A549 (cell line): ENCODE results near the gene MGMT. TPM values are rescaled to one million over a fixed set of nuclear protein-coding genes. Genes with fewer than 3 reads are reported as not detected.

Experiments used
- ATAC-seq, 2 experiments: fragments of 200-7000 bp in 1 of 2; fragments of >200 bp in 1 of 2; cut with Nextera tagmentation in 1 of 2; cut with Tn5 transposase in 1 of 2; 3 replicates each; pipeline versions ENCODE4 v1.8.0 to v1.9.1; 2018 to 2020; ENCODE audit warnings: mild to moderate bottlenecking in 1 of 2, moderate library complexity in 1 of 2
- CTCF ChIA-PET: fragments of 300-600 bp; sonication (Branson Sonifier 250); formaldehyde crosslinking; extraction: SDS; loops from one replicate; lab custom pipeline; 2021; ENCODE audit warnings: antibody characterized with exemption, inconsistent platforms; lab: Yijun Ruan, JAX
- POLR2A ChIA-PET: fragments of 350-600 bp; formaldehyde crosslinking; extraction: SDS; loops from one replicate; lab custom pipeline; 2021; ENCODE audit warnings: antibody characterized with exemption, inconsistent platforms; lab: Yijun Ruan, JAX
- DNase-seq, 2 experiments: peaks; one replicate each; pipeline versions ENCODE4 v3.0.0 to v3.0.0-alpha.2; 2011 to 2016; ENCODE audit warnings: low read depth in 1 of 2, low spot score in 1 of 2
- FAIRE-seq: peaks from 2 replicates; lab custom pipeline; 2011; peaks lifted over from hg19 to GRCh38; lab: Jason Lieb, UNC
- H3K27ac ChIP-seq, 2 experiments: fragments of >200 bp; sonication (Bioruptor Twin); formaldehyde crosslinking; 3 replicates each; pipeline ENCODE4 v1.5.1; 2016 to 2017
- H3K4me1 ChIP-seq: fragments of >200 bp; sonication (Bioruptor Twin); formaldehyde crosslinking; 3 replicates; pipeline ENCODE4 v1.6.1; 2016
- H3K4me2 ChIP-seq: fragments of >200 bp; sonication (Bioruptor Twin); formaldehyde crosslinking; 3 replicates; pipeline ENCODE4 v1.6.1; 2016
- H3K4me3 ChIP-seq: fragments of >200 bp; sonication (Bioruptor Twin); formaldehyde crosslinking; 3 replicates; pipeline ENCODE4 v1.5.1; 2016
- H3K9me3 ChIP-seq: fragments of >200 bp; sonication (Bioruptor Twin); formaldehyde crosslinking; 3 replicates; pipeline ENCODE4 v1.6.1; 2016
- CHD2 ChIP-seq: fragments of 150-350 bp; IDR thresholded peaks from 2 replicates; pipeline ENCODE4 v1.6.1; 2014; ENCODE audit warnings: low read length; ENCODE audit not compliant: partially characterized antibody
- CHD4 ChIP-seq: fragments of 200-600 bp; sonication (generic); IDR thresholded peaks from 2 replicates; pipeline ENCODE4 v1.6.1; 2016; ENCODE audit warnings: antibody characterized with exemption, mild to moderate bottlenecking, borderline replicate concordance
- EHMT2 ChIP-seq: fragments of 200-600 bp; sonication (generic); IDR thresholded peaks from 2 replicates; pipeline ENCODE4 v1.6.1; 2016; ENCODE audit warnings: antibody characterized with exemption, low read depth, mild to moderate bottlenecking, moderate library complexity
- EP300 ChIP-seq, 2 experiments: fragments of >200 bp; sonication (Bioruptor Twin); formaldehyde crosslinking; IDR thresholded peaks; 2 replicates in 1 of 2; 3 replicates in 1 of 2; pipeline ENCODE4 v1.6.1; 2016 to 2017
- HDAC2 ChIP-seq: fragments of 200-600 bp; sonication (generic); IDR thresholded peaks from 2 replicates; pipeline ENCODE4 v1.6.1; 2016
- HEYL ChIP-seq: fragments of 250-450 bp; sonication (Bioruptor Pico); IDR thresholded peaks from 2 replicates; pipeline ENCODE4 v1.8.0; 2021; ENCODE audit warnings: mild to moderate bottlenecking, moderate library complexity
- JUN ChIP-seq, 2 experiments: fragments of >200 bp; sonication (Bioruptor Twin); formaldehyde crosslinking; IDR thresholded peaks; 2 replicates in 1 of 2; 3 replicates in 1 of 2; pipeline ENCODE4 v1.6.1; 2016 to 2017
- JUNB ChIP-seq: fragments of >200 bp; sonication (Bioruptor Twin); formaldehyde crosslinking; IDR thresholded peaks from 2 replicates; pipeline ENCODE4 v1.6.1; 2016
- KDM5A ChIP-seq: fragments of 200-600 bp; sonication (generic); IDR thresholded peaks from 2 replicates; pipeline ENCODE4 v1.6.1; 2016; ENCODE audit warnings: antibody characterized with exemption, mild to moderate bottlenecking
- MAFK ChIP-seq: fragments of 450-650 bp; IDR thresholded peaks from 2 replicates; pipeline ENCODE4 v1.6.1; 2014; ENCODE audit not compliant: partially characterized antibody
- POLR2A ChIP-seq: IDR thresholded peaks from 2 replicates; pipeline ENCODE4 v1.6.1; 2012; ENCODE audit warnings: mild to moderate bottlenecking, low read length
- POLR2AphosphoS2 ChIP-seq: conservative IDR thresholded peaks from 2 replicates; pipeline ENCODE4 v1.6.1; 2012; ENCODE audit warnings: low read length, improper control_type of control experiment, inconsistent platforms
- RAD21 ChIP-seq, 2 experiments: fragments of >200 bp in 1 of 2; sonication (Bioruptor Twin) in 1 of 2; formaldehyde crosslinking in 1 of 2; IDR thresholded peaks in 1 of 2; conservative IDR thresholded peaks in 1 of 2; 2 replicates in 1 of 2; 3 replicates in 1 of 2; pipeline ENCODE4 v1.6.1; 2012 to 2018; ENCODE audit warnings: inconsistent platforms in 1 of 2
- RNF2 ChIP-seq: fragments of 200-600 bp; sonication (generic); IDR thresholded peaks from 2 replicates; pipeline ENCODE4 v1.6.1; 2016; ENCODE audit warnings: low read depth, mild to moderate bottlenecking, antibody characterized with exemption, moderate library complexity, borderline replicate concordance
- SMC3 ChIP-seq: fragments of >200 bp; sonication (Bioruptor Twin); formaldehyde crosslinking; IDR thresholded peaks from 3 replicates; pipeline ENCODE4 v1.6.1; 2018; ENCODE audit warnings: inconsistent platforms
- SREBF2 ChIP-seq: fragments of 450-650 bp; IDR thresholded peaks from 2 replicates; pipeline ENCODE4 v1.6.1; 2014; ENCODE audit warnings: mild to moderate bottlenecking, moderate library complexity
- ZC3H11A ChIP-seq: fragments of 450-650 bp; IDR thresholded peaks from 2 replicates; pipeline ENCODE4 v1.6.1; 2014; ENCODE audit warnings: antibody characterized with exemption, mild to moderate bottlenecking
- ZFP36 ChIP-seq: fragments of 450-650 bp; IDR thresholded peaks from 2 replicates; pipeline ENCODE4 v1.6.1; 2014; ENCODE audit warnings: borderline replicate concordance; ENCODE audit not compliant: partially characterized antibody
- WGBS: methylation state at CpG from one replicate; pipeline ENCODE4 v1.1.6; 2017; ENCODE audit errors: missing lambda C conversion rate; 5-methylcytosine and 5-hydroxymethylcytosine counted together
- polyA plus RNA-seq, 4 experiments: library from polyadenylated mRNA; depleted of rRNA in 3 of 4; stranded (reverse); fragments of >200 nt; fragmentation: RNase III in 1 of 4; extraction: RNeasy Plus Mini Kit Qiagen cat#74134 plus additional on column Dnase treatment in 1 of 4; gene quantifications; 2 replicates in 3 of 4; 3 replicates in 1 of 4; pipeline ENCODE4 v1.2.3, GENCODE V29; 2011 to 2017
- TF ChIP-seq, protein P1 (sequence below): IDR thresholded peaks from 2 replicates; pipeline ENCODE4 v1.6.1; 2012
- TF ChIP-seq, protein P2 (sequence below): fragments of 250-450 bp; sonication (Bioruptor Pico); IDR thresholded peaks from 2 replicates; pipeline ENCODE4 v1.5.0; 2020; ENCODE audit warnings: low read depth, mild to moderate bottlenecking, moderate library complexity
- TF ChIP-seq, protein P3 (sequence below): fragments of 200-600 bp; sonication (generic); IDR thresholded peaks from 2 replicates; pipeline ENCODE4 v1.6.1; 2016; ENCODE audit warnings: antibody characterized with exemption, mild to moderate bottlenecking, moderate library complexity
- TF ChIP-seq, protein P4 (sequence below): fragments of 250-450 bp; sonication (Bioruptor Pico); IDR thresholded peaks from 2 replicates; pipeline ENCODE4 v1.5.0; 2021; ENCODE audit warnings: mild to moderate bottlenecking, moderate library complexity, borderline replicate concordance
- TF ChIP-seq, protein P5 (sequence below): IDR thresholded peaks from 2 replicates; pipeline ENCODE4 v1.6.1; 2012; ENCODE audit warnings: low read depth, borderline replicate concordance
- TF ChIP-seq, protein P6 (sequence below): IDR thresholded peaks from 2 replicates; pipeline ENCODE4 v1.6.1; 2012
- TF ChIP-seq, protein P7 (sequence below): fragments of 450-650 bp; IDR thresholded peaks from 2 replicates; pipeline ENCODE4 v1.6.1; 2014; ENCODE audit warnings: antibody characterized with exemption

Gene MGMT
- polyA plus RNA-seq, 2 of the 4 experiments (the other 2 are of a cell fraction): 4.9 to 5.2 TPM

DNA sequence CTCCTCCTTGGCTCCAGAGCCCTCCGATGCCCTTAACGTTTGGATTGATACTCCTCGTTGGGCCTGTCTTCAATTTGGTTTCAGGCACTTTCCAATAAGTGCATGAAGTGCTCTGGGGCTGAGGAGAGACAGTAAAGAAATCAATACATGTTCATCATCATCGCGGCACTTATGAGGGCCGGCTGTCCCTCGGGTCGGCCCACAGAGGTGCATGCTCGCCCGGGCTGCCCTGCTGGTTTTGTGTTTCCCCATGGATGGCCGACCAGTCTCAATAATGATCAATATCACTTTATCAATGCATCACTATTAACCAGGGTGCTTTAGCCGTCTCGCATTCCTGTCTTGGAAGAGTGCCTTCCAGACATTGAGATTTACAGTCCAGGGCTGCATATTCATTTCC is 342.8 kb downstream of the MGMT start:
- no peak for ATAC-seq
- H3K4me3 ChIP-seq: no peak overlapping the region
- no peaks in the 10 kb centered on the region for H3K4me1 ChIP-seq
- H3K9me3 ChIP-seq: no peaks in the 10 kb centered on the region
- 26% methylated on average over 13 of the region's 13 CpGs for WGBS
- CTCF ChIA-PET: no interaction called here
- POLR2A ChIA-PET: no interaction called here
- TF ChIP-seq HEYL (no peak), EHMT2 (no peak), POLR2A (no peak), POLR2AphosphoS2 (no peak), JUN (IDR thresholded peaks at IDR 0.05) (no peak), RAD21 (conservative IDR thresholded peaks at IDR 0.05 in 1 of 2, IDR thresholded peaks at IDR 0.05 in 1 of 2) (no peak)
- TF ChIP-seq, protein P1, sequence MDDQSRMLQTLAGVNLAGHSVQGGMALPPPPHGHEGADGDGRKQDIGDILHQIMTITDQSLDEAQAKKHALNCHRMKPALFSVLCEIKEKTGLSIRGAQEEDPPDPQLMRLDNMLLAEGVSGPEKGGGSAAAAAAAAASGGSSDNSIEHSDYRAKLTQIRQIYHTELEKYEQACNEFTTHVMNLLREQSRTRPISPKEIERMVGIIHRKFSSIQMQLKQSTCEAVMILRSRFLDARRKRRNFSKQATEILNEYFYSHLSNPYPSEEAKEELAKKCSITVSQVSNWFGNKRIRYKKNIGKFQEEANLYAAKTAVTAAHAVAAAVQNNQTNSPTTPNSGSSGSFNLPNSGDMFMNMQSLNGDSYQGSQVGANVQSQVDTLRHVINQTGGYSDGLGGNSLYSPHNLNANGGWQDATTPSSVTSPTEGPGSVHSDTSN: no peak
- TF ChIP-seq, protein P2, sequence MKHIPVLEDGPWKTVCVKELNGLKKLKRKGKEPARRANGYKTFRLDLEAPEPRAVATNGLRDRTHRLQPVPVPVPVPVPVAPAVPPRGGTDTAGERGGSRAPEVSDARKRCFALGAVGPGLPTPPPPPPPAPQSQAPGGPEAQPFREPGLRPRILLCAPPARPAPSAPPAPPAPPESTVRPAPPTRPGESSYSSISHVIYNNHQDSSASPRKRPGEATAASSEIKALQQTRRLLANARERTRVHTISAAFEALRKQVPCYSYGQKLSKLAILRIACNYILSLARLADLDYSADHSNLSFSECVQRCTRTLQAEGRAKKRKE (CRISPR knock-in tag): no peak
- TF ChIP-seq, protein P3, sequence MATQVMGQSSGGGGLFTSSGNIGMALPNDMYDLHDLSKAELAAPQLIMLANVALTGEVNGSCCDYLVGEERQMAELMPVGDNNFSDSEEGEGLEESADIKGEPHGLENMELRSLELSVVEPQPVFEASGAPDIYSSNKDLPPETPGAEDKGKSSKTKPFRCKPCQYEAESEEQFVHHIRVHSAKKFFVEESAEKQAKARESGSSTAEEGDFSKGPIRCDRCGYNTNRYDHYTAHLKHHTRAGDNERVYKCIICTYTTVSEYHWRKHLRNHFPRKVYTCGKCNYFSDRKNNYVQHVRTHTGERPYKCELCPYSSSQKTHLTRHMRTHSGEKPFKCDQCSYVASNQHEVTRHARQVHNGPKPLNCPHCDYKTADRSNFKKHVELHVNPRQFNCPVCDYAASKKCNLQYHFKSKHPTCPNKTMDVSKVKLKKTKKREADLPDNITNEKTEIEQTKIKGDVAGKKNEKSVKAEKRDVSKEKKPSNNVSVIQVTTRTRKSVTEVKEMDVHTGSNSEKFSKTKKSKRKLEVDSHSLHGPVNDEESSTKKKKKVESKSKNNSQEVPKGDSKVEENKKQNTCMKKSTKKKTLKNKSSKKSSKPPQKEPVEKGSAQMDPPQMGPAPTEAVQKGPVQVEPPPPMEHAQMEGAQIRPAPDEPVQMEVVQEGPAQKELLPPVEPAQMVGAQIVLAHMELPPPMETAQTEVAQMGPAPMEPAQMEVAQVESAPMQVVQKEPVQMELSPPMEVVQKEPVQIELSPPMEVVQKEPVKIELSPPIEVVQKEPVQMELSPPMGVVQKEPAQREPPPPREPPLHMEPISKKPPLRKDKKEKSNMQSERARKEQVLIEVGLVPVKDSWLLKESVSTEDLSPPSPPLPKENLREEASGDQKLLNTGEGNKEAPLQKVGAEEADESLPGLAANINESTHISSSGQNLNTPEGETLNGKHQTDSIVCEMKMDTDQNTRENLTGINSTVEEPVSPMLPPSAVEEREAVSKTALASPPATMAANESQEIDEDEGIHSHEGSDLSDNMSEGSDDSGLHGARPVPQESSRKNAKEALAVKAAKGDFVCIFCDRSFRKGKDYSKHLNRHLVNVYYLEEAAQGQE: no peak
- TF ChIP-seq, protein P4, sequence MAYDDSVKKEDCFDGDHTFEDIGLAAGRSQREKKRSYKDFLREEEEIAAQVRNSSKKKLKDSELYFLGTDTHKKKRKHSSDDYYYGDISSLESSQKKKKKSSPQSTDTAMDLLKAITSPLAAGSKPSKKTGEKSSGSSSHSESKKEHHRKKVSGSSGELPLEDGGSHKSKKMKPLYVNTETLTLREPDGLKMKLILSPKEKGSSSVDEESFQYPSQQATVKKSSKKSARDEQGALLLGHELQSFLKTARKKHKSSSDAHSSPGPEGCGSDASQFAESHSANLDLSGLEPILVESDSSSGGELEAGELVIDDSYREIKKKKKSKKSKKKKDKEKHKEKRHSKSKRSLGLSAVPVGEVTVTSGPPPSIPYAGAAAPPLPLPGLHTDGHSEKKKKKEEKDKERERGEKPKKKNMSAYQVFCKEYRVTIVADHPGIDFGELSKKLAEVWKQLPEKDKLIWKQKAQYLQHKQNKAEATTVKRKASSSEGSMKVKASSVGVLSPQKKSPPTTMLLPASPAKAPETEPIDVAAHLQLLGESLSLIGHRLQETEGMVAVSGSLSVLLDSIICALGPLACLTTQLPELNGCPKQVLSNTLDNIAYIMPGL (CRISPR knock-in tag): no peak
- H3K27ac ChIP-seq: no peak overlapping the region
- DNase-seq: no peak
- FAIRE-seq: no peak
- no peak overlapping the region for H3K4me2 ChIP-seq

DNA sequence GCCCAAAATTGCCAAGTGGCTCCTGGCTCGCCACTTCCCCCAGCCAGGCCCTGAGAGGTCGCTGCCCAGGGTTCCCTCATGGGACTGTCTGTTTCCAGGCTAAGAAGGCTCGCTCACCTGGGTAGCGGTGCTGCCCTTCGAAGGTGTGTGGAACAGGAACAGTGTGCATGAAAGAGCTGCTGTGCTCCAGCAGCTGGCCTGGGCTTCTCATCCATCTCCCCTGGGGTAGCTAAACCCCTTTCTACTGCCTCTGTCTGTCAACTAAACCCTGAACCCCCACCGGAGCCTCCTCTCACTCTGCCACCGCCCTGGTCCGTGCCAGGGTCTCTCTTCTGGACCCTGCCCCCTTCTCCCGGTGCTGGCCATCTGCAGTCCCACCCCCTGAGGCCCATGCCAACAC is 344.2 kb downstream of the MGMT start:
- Histone ChIP-seq H3K4me1 (no peaks in the 10 kb centered on the region), H3K4me2 (no peak overlapping the region), H3K9me3 (no peaks in the 10 kb centered on the region), H3K27ac (no peak overlapping the region), H3K4me3 (no peak overlapping the region)
- WGBS: 14% methylated on average over 6 of the region's 9 CpGs
- no peak for DNase-seq
- POLR2A ChIA-PET: no interaction called here
- no peak for TF ChIP-seq ZC3H11A
- no peak for TF ChIP-seq RNF2
- TF ChIP-seq KDM5A: no peak
- TF ChIP-seq EP300 (IDR thresholded peaks at IDR 0.05): no peak
- no peak for TF ChIP-seq CHD4
- no peak for TF ChIP-seq JUNB
- ATAC-seq: no peak
- CTCF ChIA-PET: no interaction called here
- no peak for FAIRE-seq

DNA sequence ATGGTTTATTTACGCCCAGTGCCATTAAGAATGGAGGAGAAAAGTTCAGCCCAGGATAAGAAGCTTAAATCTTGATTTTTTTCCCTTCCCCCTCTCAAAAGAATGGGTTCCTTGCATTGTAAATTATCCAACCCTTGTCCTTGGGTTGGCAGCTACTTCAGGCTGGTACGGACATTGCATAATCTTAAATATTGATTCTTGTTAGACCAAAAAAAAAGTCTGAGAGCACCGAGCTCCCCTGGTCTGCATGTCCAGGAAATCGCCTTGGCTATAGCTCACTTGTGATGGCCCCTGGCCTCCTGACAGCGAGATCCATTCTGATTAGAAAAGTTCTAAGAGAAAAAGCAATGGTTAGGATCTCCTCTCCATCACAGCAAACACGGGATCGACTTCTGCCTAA is 345.4 kb downstream of the MGMT start:
- Histone ChIP-seq H3K4me2 (no peak overlapping the region), H3K27ac (no peak overlapping the region), H3K4me3 (no peak overlapping the region), H3K9me3 (no peaks in the 10 kb centered on the region), H3K4me1 (no peaks in the 10 kb centered on the region)
- no peak for ATAC-seq
- POLR2A ChIA-PET: no interaction called here
- CTCF ChIA-PET: no interaction called here
- WGBS: 10% methylated on average over 7 of the region's 7 CpGs
- no peak for DNase-seq
- no peak for FAIRE-seq
- TF ChIP-seq SMC3: no peak
- TF ChIP-seq, protein P1: no peak
- no peak for TF ChIP-seq EHMT2
- TF ChIP-seq, protein P5, sequence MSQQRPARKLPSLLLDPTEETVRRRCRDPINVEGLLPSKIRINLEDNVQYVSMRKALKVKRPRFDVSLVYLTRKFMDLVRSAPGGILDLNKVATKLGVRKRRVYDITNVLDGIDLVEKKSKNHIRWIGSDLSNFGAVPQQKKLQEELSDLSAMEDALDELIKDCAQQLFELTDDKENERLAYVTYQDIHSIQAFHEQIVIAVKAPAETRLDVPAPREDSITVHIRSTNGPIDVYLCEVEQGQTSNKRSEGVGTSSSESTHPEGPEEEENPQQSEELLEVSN: no peak
- TF ChIP-seq, protein P6, sequence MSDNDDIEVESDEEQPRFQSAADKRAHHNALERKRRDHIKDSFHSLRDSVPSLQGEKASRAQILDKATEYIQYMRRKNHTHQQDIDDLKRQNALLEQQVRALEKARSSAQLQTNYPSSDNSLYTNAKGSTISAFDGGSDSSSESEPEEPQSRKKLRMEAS: no peak
- TF ChIP-seq MAFK: no peak
- TF ChIP-seq SREBF2: no peak
- TF ChIP-seq JUN (IDR thresholded peaks at IDR 0.05): no peak
- TF ChIP-seq HDAC2: no peak
- no peak for TF ChIP-seq RAD21 (conservative IDR thresholded peaks at IDR 0.05 in 1 of 2, IDR thresholded peaks at IDR 0.05 in 1 of 2)
- TF ChIP-seq ZFP36: no peak
- no peak for TF ChIP-seq RNF2
- no peak for TF ChIP-seq CHD2
- TF ChIP-seq, protein P7, sequence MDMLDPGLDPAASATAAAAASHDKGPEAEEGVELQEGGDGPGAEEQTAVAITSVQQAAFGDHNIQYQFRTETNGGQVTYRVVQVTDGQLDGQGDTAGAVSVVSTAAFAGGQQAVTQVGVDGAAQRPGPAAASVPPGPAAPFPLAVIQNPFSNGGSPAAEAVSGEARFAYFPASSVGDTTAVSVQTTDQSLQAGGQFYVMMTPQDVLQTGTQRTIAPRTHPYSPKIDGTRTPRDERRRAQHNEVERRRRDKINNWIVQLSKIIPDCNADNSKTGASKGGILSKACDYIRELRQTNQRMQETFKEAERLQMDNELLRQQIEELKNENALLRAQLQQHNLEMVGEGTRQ: no peak
